ENCODE data around the gene CROCC.

DNA sequence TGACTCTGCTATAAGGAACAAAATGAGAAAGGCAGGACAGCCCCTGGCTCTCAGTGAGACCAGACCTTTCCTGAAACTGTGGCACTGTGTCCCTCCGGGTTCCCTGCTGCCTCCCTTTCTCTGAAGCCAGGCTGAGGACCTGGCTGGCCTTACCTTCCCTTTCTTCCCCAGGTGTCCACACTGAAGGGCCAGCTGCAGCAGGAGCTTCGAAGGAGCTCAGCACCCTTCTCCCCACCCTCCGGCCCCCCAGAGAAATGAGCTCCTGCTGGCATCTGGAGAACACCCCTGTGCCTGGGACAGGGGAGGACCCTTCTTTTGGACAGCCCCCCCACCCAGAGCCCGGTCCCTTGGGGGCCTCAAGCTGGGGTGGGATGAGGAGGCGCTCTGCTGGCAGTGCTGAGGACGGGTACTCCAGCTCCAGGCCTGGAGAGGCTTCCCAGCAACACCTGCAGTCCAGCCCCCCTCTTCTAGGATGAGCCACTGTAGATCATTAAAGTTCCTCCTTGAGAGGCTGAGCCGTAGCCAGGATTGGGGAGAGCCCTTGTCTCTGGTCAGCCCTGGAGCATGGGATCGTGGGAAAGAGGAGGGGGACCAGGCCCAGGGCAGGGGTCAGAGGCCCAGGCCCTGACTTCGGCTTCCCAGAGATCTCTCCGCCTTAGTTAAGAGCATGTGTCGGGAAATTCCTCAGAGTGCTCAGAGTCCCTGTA is 50.6 kb downstream of the CROCC start:
- TF ChIP-seq, protein P1, sequence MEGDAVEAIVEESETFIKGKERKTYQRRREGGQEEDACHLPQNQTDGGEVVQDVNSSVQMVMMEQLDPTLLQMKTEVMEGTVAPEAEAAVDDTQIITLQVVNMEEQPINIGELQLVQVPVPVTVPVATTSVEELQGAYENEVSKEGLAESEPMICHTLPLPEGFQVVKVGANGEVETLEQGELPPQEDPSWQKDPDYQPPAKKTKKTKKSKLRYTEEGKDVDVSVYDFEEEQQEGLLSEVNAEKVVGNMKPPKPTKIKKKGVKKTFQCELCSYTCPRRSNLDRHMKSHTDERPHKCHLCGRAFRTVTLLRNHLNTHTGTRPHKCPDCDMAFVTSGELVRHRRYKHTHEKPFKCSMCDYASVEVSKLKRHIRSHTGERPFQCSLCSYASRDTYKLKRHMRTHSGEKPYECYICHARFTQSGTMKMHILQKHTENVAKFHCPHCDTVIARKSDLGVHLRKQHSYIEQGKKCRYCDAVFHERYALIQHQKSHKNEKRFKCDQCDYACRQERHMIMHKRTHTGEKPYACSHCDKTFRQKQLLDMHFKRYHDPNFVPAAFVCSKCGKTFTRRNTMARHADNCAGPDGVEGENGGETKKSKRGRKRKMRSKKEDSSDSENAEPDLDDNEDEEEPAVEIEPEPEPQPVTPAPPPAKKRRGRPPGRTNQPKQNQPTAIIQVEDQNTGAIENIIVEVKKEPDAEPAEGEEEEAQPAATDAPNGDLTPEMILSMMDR (IDR thresholded peaks at IDR 0.05): no peak
- TF ChIP-seq POLR2A (IDR thresholded peaks at IDR 0.05): no peak

All from lower leg skin (tissue), 3 donors.